Ovary (tissue), 1 donor: Measurements from ENCODE around the gene HVCN1.

Source experiments
- EP300 ChIP-seq: sonication (generic); formaldehyde crosslinking; IDR thresholded peaks from one replicate; pipeline ENCODE4 v1.6.1; 2017; ENCODE audit warnings: antibody characterized with exemption
- POLR2A ChIP-seq: fragments of 450-650 bp; IDR thresholded peaks from one replicate; pipeline ENCODE4 v1.6.1; 2017; ENCODE audit warnings: antibody characterized with exemption, mild to moderate bottlenecking, moderate library complexity

GRCh38 chr12:110717037-110717436 lies 28.1 kb upstream of the HVCN1 start:
- TF ChIP-seq POLR2A: no peak
- no peak for TF ChIP-seq EP300
